GM12878 (cell line): ENCODE data around the gene FSTL4. TPM values are rescaled to one million over a fixed set of nuclear protein-coding genes. Genes with fewer than 3 reads are reported as not detected.

ENCODE experiments used
- ATAC-seq: fragments of 200-7000 bp; cut with Tn5 transposase; 3 replicates; pipeline ENCODE4 v1.9.1; 2020; ENCODE audit warnings: mild to moderate bottlenecking, moderate library complexity
- BruUV-seq: library from RNA; stranded (reverse); fragments of 400-500 nt; replicated peaks from 2 replicates; lab custom pipeline; 2021; lab: Mats Ljungman, UMichigan
- CTCF ChIA-PET: fragments of 300-600 bp; sonication (Branson Sonifier 250); formaldehyde crosslinking; extraction: SDS; loops from one replicate; lab custom pipeline; 2021; ENCODE audit warnings: inconsistent platforms; lab: Yijun Ruan, JAX
- POLR2A ChIA-PET: fragments of 350-600 bp; formaldehyde crosslinking; extraction: SDS; loops from one replicate; lab custom pipeline; 2021; ENCODE audit warnings: inconsistent platforms; lab: Charles Lee
- RAD21 ChIA-PET: fragments of 300-600 bp; sonication (Branson Sonifier 250); formaldehyde crosslinking; loops from one replicate; lab custom pipeline; 2023; ENCODE audit warnings: antibody characterized with exemption; ENCODE audit not compliant: unreplicated experiment; lab: Charles Lee
- SMC1A ChIA-PET: fragments of 300-600 bp; sonication (Branson Sonifier 250); formaldehyde crosslinking; loops from one replicate; lab custom pipeline; 2023; ENCODE audit not compliant: unreplicated experiment, uncharacterized antibody; lab: Charles Lee
- DNase-seq: peaks from one replicate; pipeline ENCODE4 v3.0.0-alpha.2; 2011; ENCODE audit warnings: low read depth, low spot score
- FAIRE-seq: peaks from 3 replicates; lab custom pipeline; 2011; peaks lifted over from hg19 to GRCh38; lab: Jason Lieb, UNC
- H2AFZ ChIP-seq: 2 replicates; pipeline ENCODE4 v1.6.0; 2011; ENCODE audit warnings: low read depth, low read length, control low read depth; ENCODE audit not compliant: control insufficient read depth
- H3K27ac ChIP-seq: 2 replicates; pipeline ENCODE4 v1.5.1; 2011; ENCODE audit warnings: control low read depth; ENCODE audit not compliant: control insufficient read depth, insufficient read depth
- H3K27me3 ChIP-seq, 2 experiments: replicated peaks in 1 of 2; 2 replicates each; pipeline versions ENCODE4 v1.6.0 to v1.6.1; 2011; ENCODE audit warnings: low read length in 1 of 2; ENCODE audit not compliant: control insufficient read depth in 2 of 2, insufficient read depth in 2 of 2
- H3K36me3 ChIP-seq, 2 experiments: 2 replicates each; pipeline ENCODE4 v1.5.1; 2011; ENCODE audit warnings: low read length in 1 of 2; ENCODE audit not compliant: control insufficient read depth in 2 of 2, insufficient read depth in 2 of 2
- H3K4me1 ChIP-seq: 2 replicates; pipeline ENCODE4 v1.6.1; 2011; ENCODE audit warnings: mild to moderate bottlenecking, low read length, moderate library complexity, mixed read lengths; ENCODE audit not compliant: control insufficient read depth, insufficient read depth
- H3K4me2 ChIP-seq: 2 replicates; pipeline ENCODE4 v1.6.0; 2011; ENCODE audit warnings: control low read depth; ENCODE audit not compliant: control insufficient read depth, insufficient read depth
- H3K4me3 ChIP-seq: fragments of 200-600 bp; sonication (generic); 2 replicates; pipeline ENCODE4 v1.5.1; 2016
- H3K79me2 ChIP-seq: 2 replicates; pipeline ENCODE4 v1.6.0; 2011; ENCODE audit warnings: low read length; ENCODE audit not compliant: control insufficient read depth, insufficient read depth
- H3K9ac ChIP-seq: 2 replicates; pipeline ENCODE4 v1.8.0; 2011; ENCODE audit warnings: low read length, control low read depth, mixed read lengths; ENCODE audit not compliant: control insufficient read depth, insufficient read depth
- H3K9me3 ChIP-seq: replicated peaks from 3 replicates; pipeline ENCODE4 v1.5.1; 2011; ENCODE audit warnings: mild to moderate bottlenecking, low read length; ENCODE audit not compliant: control insufficient read depth, insufficient read depth
- H4K20me1 ChIP-seq: 2 replicates; pipeline ENCODE4 v1.6.0; 2011; ENCODE audit not compliant: control insufficient read depth, insufficient read depth
- CREB1 ChIP-seq: IDR thresholded peaks from 2 replicates; pipeline ENCODE4 v1.6.1; 2012; ENCODE audit warnings: low read depth, mild to moderate bottlenecking, inconsistent platforms
- CUX1 ChIP-seq: IDR thresholded peaks from 2 replicates; pipeline ENCODE4 v1.6.1; 2012; ENCODE audit warnings: improper control_type of control experiment, low read depth, low read length; ENCODE audit not compliant: insufficient replicate concordance
- EP300 ChIP-seq, 2 experiments: fragments of 150-350 bp in 1 of 2; IDR thresholded peaks; 2 replicates each; pipeline ENCODE4 v1.6.1; 2011 to 2012; ENCODE audit warnings: low read depth in 2 of 2, low read length in 2 of 2, borderline replicate concordance in 1 of 2, improper control_type of control experiment in 1 of 2, inconsistent platforms in 1 of 2; ENCODE audit not compliant: control insufficient read depth in 1 of 2
- RBBP5 ChIP-seq: fragments of 200-600 bp; sonication (generic); conservative IDR thresholded peaks from 2 replicates; pipeline ENCODE4 v1.6.1; 2016
- RELB ChIP-seq: fragments of 450-650 bp; IDR thresholded peaks from 2 replicates; pipeline ENCODE4 v1.6.1; 2017; ENCODE audit warnings: low read depth, mild to moderate bottlenecking, moderate library complexity
- SIN3A ChIP-seq: IDR thresholded peaks from 2 replicates; pipeline ENCODE4 v1.6.1; 2012; ENCODE audit warnings: low read depth, low read length, improper control_type of control experiment
- SMAD1 ChIP-seq: fragments of 450-650 bp; IDR thresholded peaks from 2 replicates; pipeline ENCODE4 v1.6.1; 2018; ENCODE audit warnings: mild to moderate bottlenecking, low read depth; ENCODE audit not compliant: partially characterized antibody
- ZBTB11 ChIP-seq: fragments of 450-650 bp; formaldehyde crosslinking; IDR thresholded peaks from 2 replicates; pipeline ENCODE4 v1.5.0; 2022; ENCODE audit warnings: mild to moderate bottlenecking, missing genetic modification characterization
- ZNF24 ChIP-seq: fragments of 450-650 bp; IDR thresholded peaks from 2 replicates; pipeline ENCODE4 v1.6.1; 2017; ENCODE audit warnings: antibody characterized with exemption, mild to moderate bottlenecking
- ZZZ3 ChIP-seq: IDR thresholded peaks from 2 replicates; pipeline ENCODE4 v1.6.1; 2011; ENCODE audit warnings: low read depth; ENCODE audit not compliant: control insufficient read depth, insufficient read length
- in situ Hi-C: fragments of 300-500 bp; cut with MboI; formaldehyde crosslinking; loops from 9 replicates; pipeline ENCODE4 v1.14.3; 2018; ENCODE audit warnings: mixed read lengths
- intact Hi-C: fragments of 100-400 bp; cut with micrococcal nuclease; formaldehyde crosslinking; loops from one replicate; pipeline ENCODE4 v1.14.2; 2022; ENCODE audit not compliant: unreplicated experiment
- polyA plus RNA-seq, 11 experiments: library from polyadenylated mRNA; depleted of rRNA in 4 of 11; unstranded in 6 of 11; stranded (reverse) in 5 of 11; fragments of >200 nt; fragmentation: Nextera tagmentation in 4 of 11; fragmentation: Illumina TruSeq in 1 of 11; extraction: Ambion mirVana in 4 of 11; extraction: Trizol in 1 of 11; gene quantifications; 1 replicate in 1 of 11; 2 replicates in 10 of 11; pipeline versions ENCODE4 v1.2.1 to v1.2.3, GENCODE V29; 2011 to 2016; ENCODE audit warnings: inconsistent platforms in 2 of 11, missing spikeins in 2 of 11, low read depth in 1 of 11
- total RNA-seq, 4 experiments: library from RNA; depleted of rRNA in 3 of 4; stranded (reverse); fragments of >200 nt in 3 of 4; fragmentation: Illumina TruSeq in 1 of 4; extraction: Trizol in 1 of 4; gene quantifications; 2 replicates each; pipeline versions ENCODE4 v1.2.1 to v1.2.3, GENCODE V29; 2013 to 2021

FSTL4 gene
- total and polyA plus RNA-seq, 10 of the 15 experiments (the other 5 are each of a cell fraction or from before 2014, with no cell fraction given): 0.01 to 0.79 (median 0.21) TPM; not detected in 6

GRCh38 chr5:133430095-133430494 is 182.2 kb downstream of the FSTL4 start:
- Histone ChIP-seq H3K4me3 (no peak overlapping the region), H3K4me1 (no peaks in the 10 kb centered on the region), H3K4me2 (no peak overlapping the region), H3K79me2 (no peaks in the 10 kb centered on the region), H3K9me3 (no peaks in the 10 kb centered on the region), H3K36me3 (no peaks in the 10 kb centered on the region), H4K20me1 (no peaks in the 10 kb centered on the region), H3K27me3 (peaks cover 1 to 4% of the 10 kb centered on the region in 2 experiments; a peak in 3 of 4 replicates), H3K27ac (no peak overlapping the region), H2AFZ (no peak overlapping the region), H3K9ac (no peak overlapping the region)
- ATAC-seq (no peak), FAIRE-seq (no peak), DNase-seq (no peak)
- ChIA-PET POLR2A (no interaction called here), SMC1A (no interaction called here), CTCF (interaction anchor here (1.4 kb wide), 1 partner anchor 9 kb away, joined by 5 read pairs; no protein-coding TSS in a partner anchor), RAD21 (no interaction called here)
- in situ Hi-C loops (no loop called here), intact Hi-C loops (no loop called here)
- TF ChIP-seq ZZZ3: no peak
- no peak for TF ChIP-seq SMAD1
- no peak for TF ChIP-seq CREB1
- no peak for TF ChIP-seq ZNF24
- TF ChIP-seq RBBP5: no peak
- TF ChIP-seq ZBTB11 (CRISPR knock-in tag): no peak
- TF ChIP-seq RELB: no peak
- TF ChIP-seq CUX1: no peak
- TF ChIP-seq EP300 (IDR thresholded peaks at IDR 0.05; ENCODE audit: borderline replicate concordance in 1 of 2, control insufficient read depth in 1 of 2, low read depth in 2 of 2, low read length in 2 of 2): no peak
- TF ChIP-seq SIN3A: no peak
- BruUV-seq: no TSS peak
